Heart right ventricle (tissue), 16 donors: ENCODE measurements around the gene NTNG2. TPM values are rescaled to one million over a fixed set of nuclear protein-coding genes. Genes with fewer than 3 reads are reported as not detected.
A peak's percentile ranks its signal among the peaks of the same experiment; 100 is the strongest.

Experiments used
- ATAC-seq, 8 donors: fragments of 200-7000 bp; cut with Tn5 transposase; one replicate each; pipeline ENCODE4 v1.9.1; 2020; ENCODE audit warnings: mild to moderate bottlenecking in 8 of 8, moderate library complexity in 8 of 8, moderate number of reproducible peaks in 1 of 8
- DNase-seq, 2 donors: peaks; one replicate each; pipeline ENCODE4 v3.0.0-alpha.2; 2020
- H3K27ac ChIP-seq, 10 donors: fragments of 200-600 bp; sonication (generic) in 2 of 10; one replicate each; pipeline versions ENCODE4 v1.5.0 to v1.8.0; 2020 to 2022; ENCODE audit warnings: mild to moderate bottlenecking in 3 of 10
- H3K27me3 ChIP-seq, 7 donors: fragments of 200-600 bp; one replicate each; pipeline ENCODE4 v1.8.0; 2021 to 2022; ENCODE audit warnings: mild to moderate bottlenecking in 2 of 7
- H3K36me3 ChIP-seq, 9 donors: fragments of 200-600 bp; sonication (generic) in 1 of 9; one replicate each; pipeline versions ENCODE4 v1.5.0 to v1.8.0; 2020 to 2022; ENCODE audit warnings: mild to moderate bottlenecking in 2 of 9
- H3K4me1 ChIP-seq, 9 donors: fragments of 200-600 bp; sonication (generic) in 1 of 9; one replicate each; pipeline versions ENCODE4 v1.5.0 to v1.8.0; 2020 to 2022; ENCODE audit warnings: mild to moderate bottlenecking in 4 of 9
- H3K4me3 ChIP-seq, 10 donors: fragments of 200-600 bp; sonication (generic) in 2 of 10; one replicate each; pipeline versions ENCODE4 v1.5.0 to v1.8.0; 2020 to 2022; ENCODE audit warnings: mild to moderate bottlenecking in 7 of 10, moderate library complexity in 2 of 10
- H3K9me3 ChIP-seq, 11 donors: fragments of 200-600 bp in 10 of 11; sonication (generic) in 2 of 11; one replicate each; pipeline versions ENCODE4 v1.5.0 to v1.8.0; 2013 to 2022; ENCODE audit warnings: mild to moderate bottlenecking in 2 of 11, control low read depth in 1 of 11, moderate library complexity in 1 of 11
- WGBS, 2 donors: extraction: QIAGEN DNeasy Blood & Tissue Kit; methylation state at CpG; one replicate each; pipeline ENCODE4 v1.1.7; 2013; ENCODE audit warnings: inconsistent platforms in 1 of 2; 5-methylcytosine and 5-hydroxymethylcytosine counted together
- intact Hi-C, 10 donors: fragments of 100-400 bp; cut with DNase I; formaldehyde crosslinking; loops; one replicate each; pipeline versions ENCODE4 v1.11.1 to v1.14.2; 2022
- polyA plus RNA-seq, 2 donors: library from polyadenylated mRNA; stranded (reverse); fragments of 200-250 nt; gene quantifications; one replicate each; pipeline ENCODE4 v1.2.3, GENCODE V29; 2013
- total RNA-seq, 10 donors: library from RNA; stranded (reverse); fragmentation: NEBNext Ultra II Directional in 3 of 10; extraction: Animal tissue kit (Norgen Biotek cat#: 25700) in 3 of 10; gene quantifications; one replicate each; pipeline versions ENCODE4 v1.2.1 to v1.2.4, GENCODE V29; 2021 to 2023
- TF ChIP-seq, protein P1 (sequence below), 9 donors: fragments of 200-600 bp; sonication (generic) in 2 of 9; IDR thresholded peaks; one replicate each; pipeline versions ENCODE4 v1.5.0 to v1.8.0; 2021 to 2022; ENCODE audit warnings: antibody characterized with exemption in 9 of 9, mild to moderate bottlenecking in 5 of 9, moderate library complexity in 1 of 9
- donor health status: Arrhythmogenic right ventricular cardiomyopathy.
- donor health status: ischemic (EF 13 %, LVEDD 7.1; RV severe dilation, severe dysfunction).
- donor health status: healthy with polysubstance abuse.
- donor health status: DM: no; HTN: yes; CAD: no.
- donor health status: DM: no; HTN: no; CAD: no.
- donor health status: ischemic (EF 25% LVEDD 6.9; RV normal size, moderate dysfunction).
- donor health status: ischemic (EF 25% LVEDD 5.7; RV mildly dilated, moderate dysfunction).
- donor health status: healthy.
- donor health status: DM: yes; HTN: yes; CAD: no.
- donor health status: Ischemic cardiomyopathy.
- donor health status: ischemic (EF 35%, LVEDD 5.7; RV mildly dilated, moderate dysfunction).
- donor health status: nonischemic (EF 11% LVEDD 7.7; RV severe dilation, severe dysfunction).
- donor health status: DM: yes; HTN: yes; CAD: no.
- donor health status: PGD.
- donor health status: ischemic (EF 29% LVEDD 5.4; RV normal size, mild dysfunction).
- donor health status: nonischemic (EF 23%, LVEDD 6.1; RV moderate dilation, normal function).

Gene NTNG2
- total and polyA plus RNA-seq, 12 donors = 0.29 to 7.6 (median 2.9) TPM

DNA sequence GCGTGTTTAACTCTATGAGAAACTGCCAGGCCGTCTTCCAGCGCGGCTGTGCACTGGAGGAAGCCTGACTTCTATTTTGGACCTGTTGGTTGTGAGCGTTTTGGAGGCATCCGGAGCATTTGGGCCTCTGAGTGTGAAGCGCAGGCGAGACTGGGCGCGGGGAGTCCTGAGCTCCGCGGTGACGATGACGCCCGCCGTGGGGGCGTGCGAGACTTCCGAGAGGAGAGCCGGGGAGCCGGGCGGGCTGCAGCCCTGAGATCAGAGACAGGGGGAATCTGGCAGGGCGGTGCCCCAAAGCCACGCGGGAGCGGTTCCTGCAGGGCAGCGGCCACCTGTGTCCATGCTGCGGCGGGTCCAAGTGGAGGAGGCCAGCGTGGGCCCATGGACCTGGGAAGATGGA lies 47.4 kb downstream of the NTNG2 start:
- intact Hi-C loops = loop anchor here in 1 of 10 donors (1.0 kb wide), 1 partner anchor 416 kb away; no protein-coding TSS in a partner anchor
- H3K27ac ChIP-seq = no peak overlapping the region
- H3K9me3 ChIP-seq = peaks cover 0 to 11% (median 0%) of the 10 kb centered on the region in 11 donors
- TF ChIP-seq, protein P1, sequence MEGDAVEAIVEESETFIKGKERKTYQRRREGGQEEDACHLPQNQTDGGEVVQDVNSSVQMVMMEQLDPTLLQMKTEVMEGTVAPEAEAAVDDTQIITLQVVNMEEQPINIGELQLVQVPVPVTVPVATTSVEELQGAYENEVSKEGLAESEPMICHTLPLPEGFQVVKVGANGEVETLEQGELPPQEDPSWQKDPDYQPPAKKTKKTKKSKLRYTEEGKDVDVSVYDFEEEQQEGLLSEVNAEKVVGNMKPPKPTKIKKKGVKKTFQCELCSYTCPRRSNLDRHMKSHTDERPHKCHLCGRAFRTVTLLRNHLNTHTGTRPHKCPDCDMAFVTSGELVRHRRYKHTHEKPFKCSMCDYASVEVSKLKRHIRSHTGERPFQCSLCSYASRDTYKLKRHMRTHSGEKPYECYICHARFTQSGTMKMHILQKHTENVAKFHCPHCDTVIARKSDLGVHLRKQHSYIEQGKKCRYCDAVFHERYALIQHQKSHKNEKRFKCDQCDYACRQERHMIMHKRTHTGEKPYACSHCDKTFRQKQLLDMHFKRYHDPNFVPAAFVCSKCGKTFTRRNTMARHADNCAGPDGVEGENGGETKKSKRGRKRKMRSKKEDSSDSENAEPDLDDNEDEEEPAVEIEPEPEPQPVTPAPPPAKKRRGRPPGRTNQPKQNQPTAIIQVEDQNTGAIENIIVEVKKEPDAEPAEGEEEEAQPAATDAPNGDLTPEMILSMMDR (IDR thresholded peaks at IDR 0.05) = no peak
- WGBS, 2 donors = 75 to 78% methylated on average over 30 of the region's 30 CpGs
- ATAC-seq (no peak), DNase-seq (no peak)
- no peak overlapping the region for H3K4me3 ChIP-seq
- peaks cover 0 to 11% (median 7%) of the 10 kb centered on the region in 9 donors for H3K4me1 ChIP-seq
- no peaks in the 10 kb centered on the region for H3K27me3 ChIP-seq
- H3K36me3 ChIP-seq = no peaks in the 10 kb centered on the region

DNA sequence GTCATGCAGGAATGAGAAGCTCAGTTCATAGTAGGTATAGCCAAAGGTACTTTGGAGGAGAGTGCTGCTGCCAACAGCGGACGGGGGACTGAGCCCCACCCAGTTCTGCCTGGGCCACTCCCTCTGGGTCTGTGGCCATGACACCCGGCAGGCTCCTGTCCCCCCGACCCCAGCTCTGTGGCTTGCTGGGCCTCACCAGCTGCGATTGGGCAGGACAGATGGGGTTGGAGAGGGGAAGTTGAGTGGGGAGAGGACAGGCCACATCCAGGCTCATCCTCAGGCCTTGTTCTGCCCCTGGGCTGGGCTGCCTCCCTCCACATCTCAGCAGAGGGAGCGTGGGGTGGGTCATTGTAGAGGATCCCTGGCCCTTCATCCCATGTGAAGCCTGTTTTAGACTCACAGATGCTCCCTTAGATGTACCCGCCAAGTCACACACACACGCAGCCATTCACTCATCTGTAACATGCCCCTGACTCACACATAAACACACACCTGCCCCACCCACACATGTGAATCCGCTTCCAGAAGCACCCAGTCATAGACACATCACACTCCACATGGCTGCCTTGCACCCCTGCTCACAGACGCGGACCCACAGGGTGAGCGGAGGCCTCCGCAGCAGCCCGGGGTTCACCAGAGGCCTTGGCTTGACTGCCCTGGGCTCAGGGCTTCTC lies 48.8 kb downstream of the NTNG2 start:
- intact Hi-C loops = no loop called here
- DNase-seq (no peak), ATAC-seq (no peak)
- H3K9me3 ChIP-seq = no peaks in the 10 kb centered on the region
- 85 to 87% methylated on average over 14 of the region's 14 CpGs for WGBS, 2 donors
- TF ChIP-seq, protein P1 (IDR thresholded peaks at IDR 0.05) = no peak
- H3K27me3 ChIP-seq = no peaks in the 10 kb centered on the region
- H3K4me3 ChIP-seq = no peak overlapping the region
- no peaks in the 10 kb centered on the region for H3K36me3 ChIP-seq
- H3K27ac ChIP-seq = no peak overlapping the region
- H3K4me1 ChIP-seq = peaks cover 0 to 17% (median 10%) of the 10 kb centered on the region in 9 donors

DNA sequence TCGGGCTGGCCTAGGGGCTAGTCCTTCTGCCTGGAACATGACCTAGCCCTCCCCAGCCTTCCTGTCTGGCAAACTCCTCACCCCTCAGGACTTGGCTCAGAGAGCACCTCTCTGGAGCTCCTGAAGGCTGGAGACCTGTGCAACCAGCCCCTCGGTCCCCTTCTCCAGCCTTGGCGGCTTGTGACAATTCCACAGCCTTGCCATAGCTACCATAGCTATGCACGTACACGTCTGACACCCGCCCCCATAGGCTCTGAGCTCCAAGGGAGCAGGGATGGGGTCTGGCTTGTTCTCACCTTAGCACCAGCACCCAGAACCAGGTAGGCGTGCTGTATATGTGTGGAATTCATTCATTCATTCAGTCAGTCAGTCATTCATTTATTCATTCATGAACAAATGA lies 49.7 kb downstream of the NTNG2 start:
- TF ChIP-seq, protein P1 (IDR thresholded peaks at IDR 0.05) = no peak
- no peaks in the 10 kb centered on the region for H3K36me3 ChIP-seq
- H3K9me3 ChIP-seq = no peaks in the 10 kb centered on the region
- H3K27me3 ChIP-seq = no peaks in the 10 kb centered on the region
- WGBS, 2 donors = 88 to 93% methylated on average over 7 of the region's 7 CpGs
- no peak for ATAC-seq
- no peak overlapping the region for H3K27ac ChIP-seq
- intact Hi-C loops = no loop called here
- no peak overlapping the region for H3K4me3 ChIP-seq
- H3K4me1 ChIP-seq = peaks cover 0 to 17% (median 12%) of the 10 kb centered on the region in 9 donors
- DNase-seq = no peak

DNA sequence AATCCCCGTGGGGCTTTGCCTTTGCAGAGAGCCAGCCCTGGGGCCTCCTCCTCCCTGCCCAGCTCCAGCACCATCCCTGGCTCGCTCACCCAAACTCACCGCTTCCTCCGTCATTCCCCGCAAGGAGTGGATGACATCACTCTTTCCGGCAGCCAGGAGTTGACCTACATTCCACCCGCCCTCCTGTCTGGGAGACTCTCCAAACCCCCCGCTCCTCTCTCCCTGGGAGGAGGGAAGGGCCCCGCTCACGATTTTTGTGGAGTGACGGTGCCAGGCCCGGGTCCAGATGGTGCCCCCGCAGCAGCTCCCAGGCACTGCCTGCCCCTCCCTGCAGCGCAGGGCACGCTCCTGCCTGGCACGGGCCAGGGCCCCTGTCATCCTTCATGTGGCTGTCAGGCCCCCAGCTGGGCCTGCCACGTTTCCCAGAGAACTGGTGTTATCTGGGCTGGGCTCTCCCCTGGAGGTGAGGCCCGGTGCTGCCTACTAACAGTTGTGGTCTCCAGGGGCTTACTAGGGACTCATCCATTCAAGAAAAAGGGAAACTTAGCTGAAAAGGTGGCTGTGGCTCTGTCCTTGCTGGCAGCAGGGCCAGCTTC lies 52.3 kb downstream of the NTNG2 start:
- Histone ChIP-seq H3K36me3 (no peaks in the 10 kb centered on the region), H3K27me3 (peaks cover 0 to 5% (median 0%) of the 10 kb centered on the region in 7 donors), H3K9me3 (no peaks in the 10 kb centered on the region), H3K4me3 (no peak overlapping the region), H3K4me1 (peaks cover 0 to 34% (median 12%) of the 10 kb centered on the region in 9 donors), H3K27ac (peak overlapping the region; percentile 40 to 79 (median 64))
- peak; percentile 72 to 91 for DNase-seq
- TF ChIP-seq, protein P1 (IDR thresholded peaks at IDR 0.05) = peak in 6 of 9 donors; percentile 10 to 44 (median 28)
- intact Hi-C loops = no loop called here
- peak; percentile 91 to 98 (median 96) for ATAC-seq
- WGBS, 2 donors = 6% methylated on average over 18 of the region's 18 CpGs
